ENCODE measurements around the gene LEMD2.

The LEMD2 gene

GRCh38 chr6:33791620-33792019 lies 2.7 kb upstream of the LEMD2 start:
- DNase-seq: no peak

GRCh38 chr6:33790910-33791309 lies 2.0 kb upstream of the LEMD2 start:
- DNase-seq: no peak

- DNase-seq: no peak
These were observed 1.4 kb upstream of the LEMD2 start for GRCh38 chr6:33790379-33790778.

GRCh38 chr6:33789550-33789895 lies 593 bp upstream of the LEMD2 start:
- no peak for DNase-seq

- peak; percentile 58 for DNase-seq
These were observed 806 bp downstream of the LEMD2 start for GRCh38 chr6:33787954-33788693.

- DNase-seq: no peak
These were observed 1.5 kb downstream of the LEMD2 start for GRCh38 chr6:33787346-33787953.

GRCh38 chr6:33786736-33787135 lies 2.2 kb downstream of the LEMD2 start:
- DNase-seq: no peak

- no peak for DNase-seq
These were observed 3.2 kb downstream of the LEMD2 start for GRCh38 chr6:33785778-33786177.

GRCh38 chr6:33784787-33785186 lies 4.1 kb downstream of the LEMD2 start:
- DNase-seq: no peak

GRCh38 chr6:33783781-33784520 lies 5.0 kb downstream of the LEMD2 start:
- no peak for DNase-seq

GRCh38 chr6:33782561-33782960 lies 6.4 kb downstream of the LEMD2 start:
- no peak for DNase-seq

- no peak for DNase-seq
These were observed 7.6 kb downstream of the LEMD2 start for GRCh38 chr6:33781131-33781975.

GRCh38 chr6:33779895-33780294 lies 9.0 kb downstream of the LEMD2 start:
- DNase-seq: no peak

GRCh38 chr6:33779290-33779689 lies 9.6 kb downstream of the LEMD2 start:
- DNase-seq: no peak

GRCh38 chr6:33778444-33779121 lies 10.3 kb downstream of the LEMD2 start:
- DNase-seq: no peak

GRCh38 chr6:33777398-33778388 lies 11.2 kb downstream of the LEMD2 start:
- no peak for DNase-seq

- DNase-seq: no peak
These were observed 12.2 kb downstream of the LEMD2 start for GRCh38 chr6:33776764-33777163.

GRCh38 chr6:33776186-33776585 lies 12.7 kb downstream of the LEMD2 start:
- DNase-seq: no peak

- DNase-seq: no peak
These were observed 14.2 kb downstream of the LEMD2 start for GRCh38 chr6:33774774-33775173.

GRCh38 chr6:33772902-33773472 lies 15.9 kb downstream of the LEMD2 start:
- no peak for DNase-seq

Measured in CD4-positive, alpha-beta T cell treated with Interferon gamma for 1 hour (primary cell).